ENCODE data around the gene MXRA8.

Gene MXRA8

GRCh38 chr1:1358433-1359271 is at the start of gene MXRA8:
Gene MXRA8 (minus strand): TSS chr1:1358555. CDS start chr1:1358504, 51 bp downstream.
- Histone ChIP-seq H4K20me1 (ENCODE audit: low read depth, low read length) (no peaks in the 10 kb centered on the region), H2AFZ (ENCODE audit: low read depth, low read length, severe bottlenecking) (no peak within 1 kb of the TSS), H3K9me2 (replicated peaks; ENCODE audit: insufficient read depth, low read length) (no peaks in the 10 kb centered on the region), H3K27ac (ENCODE audit: low read depth, low read length) (no peak within 1 kb of the TSS), H3K36me3 (ENCODE audit: low read length) (no peaks in the 10 kb centered on the region), H3K27me3 (ENCODE audit: low read length) (no peaks in the 10 kb centered on the region), H3F3A (ENCODE audit: insufficient read depth) (no peaks in the 10 kb centered on the region), H3K4me3 (ENCODE audit: insufficient read depth, low read length, poor library complexity, severe bottlenecking) (no peak within 1 kb of the TSS), H3K4me2 (ENCODE audit: low read depth, low read length, poor library complexity, severe bottlenecking) (no peak within 1 kb of the TSS), H3K9ac (ENCODE audit: low read length) (no peak within 1 kb of the TSS), H3K79me2 (ENCODE audit: insufficient read depth, low read length) (no peaks in the 10 kb centered on the region), H3K9me3 (ENCODE audit: insufficient read depth, low read length) (no peaks in the 10 kb centered on the region)
- TF ChIP-seq CTCF (IDR thresholded peaks at IDR 0.05; ENCODE audit: insufficient read depth, low read length, poor library complexity, severe bottlenecking) (no peak), EZH2phosphoT487 (conservative IDR thresholded peaks at IDR 0.05; ENCODE audit: low read length) (no peak)

- Histone ChIP-seq H4K20me1 (ENCODE audit: low read depth, low read length) (0 out of 2 replicates have a peak, but pooled peaks cover 7% of the 10 kb centered on the region), H2AFZ (ENCODE audit: low read depth, low read length, severe bottlenecking) (no peak overlapping the region), H3K36me3 (ENCODE audit: low read length) (peaks cover 11% of the 10 kb centered on the region; the same call in 1 of the 2 replicates), H3K27ac (ENCODE audit: low read depth, low read length) (no peak overlapping the region; the same call in 1 of the 2 replicates), H3K9me2 (replicated peaks; ENCODE audit: insufficient read depth, low read length) (no peaks in the 10 kb centered on the region), H3K9me3 (ENCODE audit: insufficient read depth, low read length) (no peaks in the 10 kb centered on the region), H3K4me2 (ENCODE audit: low read depth, low read length, poor library complexity, severe bottlenecking) (peak overlapping the region; percentile 57), H3F3A (ENCODE audit: insufficient read depth) (peaks cover 13% of the 10 kb centered on the region), H3K9ac (ENCODE audit: low read length) (peak overlapping the region; percentile 99), H3K4me3 (ENCODE audit: insufficient read depth, low read length, poor library complexity, severe bottlenecking) (peak overlapping the region; percentile 97), H3K27me3 (ENCODE audit: low read length) (no peaks in the 10 kb centered on the region), H3K79me2 (ENCODE audit: insufficient read depth, low read length) (peaks cover 44% of the 10 kb centered on the region)
- TF ChIP-seq CTCF (IDR thresholded peaks at IDR 0.05; ENCODE audit: insufficient read depth, low read length, poor library complexity, severe bottlenecking) (no peak), EZH2phosphoT487 (conservative IDR thresholded peaks at IDR 0.05; ENCODE audit: low read length) (no peak)
Observed at GRCh38 chr1:1407636-1408318, 49.4 kb upstream of the MXRA8 start.

- no peaks in the 10 kb centered on the region for H3K9me3 ChIP-seq (ENCODE audit: insufficient read depth, low read length)
- 0 out of 2 replicates have a peak, but pooled peaks cover 7% of the 10 kb centered on the region for H4K20me1 ChIP-seq (ENCODE audit: low read depth, low read length)
- peak within 1 kb of the TSS; percentile 91 for H3K4me2 ChIP-seq (ENCODE audit: low read depth, low read length, poor library complexity, severe bottlenecking)
- peaks cover 19% of the 10 kb centered on the region for H3F3A ChIP-seq (ENCODE audit: insufficient read depth)
- H3K27ac ChIP-seq (ENCODE audit: low read depth, low read length) = peak within 1 kb of the TSS; percentile 54
- H3K4me3 ChIP-seq (ENCODE audit: insufficient read depth, low read length, poor library complexity, severe bottlenecking) = peak within 1 kb of the TSS; percentile 97
- TF ChIP-seq CTCF (IDR thresholded peaks at IDR 0.05; ENCODE audit: insufficient read depth, low read length, poor library complexity, severe bottlenecking) (no peak), EZH2phosphoT487 (conservative IDR thresholded peaks at IDR 0.05; ENCODE audit: low read length) (no peak)
- no peaks in the 10 kb centered on the region for H3K27me3 ChIP-seq (ENCODE audit: low read length)
- H3K79me2 ChIP-seq (ENCODE audit: insufficient read depth, low read length) = peaks cover 44% of the 10 kb centered on the region
- H3K9ac ChIP-seq (ENCODE audit: low read length) = peak within 1 kb of the TSS; percentile 99
- peaks cover 11% of the 10 kb centered on the region; the same call in 1 of the 2 replicates for H3K36me3 ChIP-seq (ENCODE audit: low read length)
- peak within 1 kb of the TSS; percentile 89 for H2AFZ ChIP-seq (ENCODE audit: low read depth, low read length, severe bottlenecking)
- no peaks in the 10 kb centered on the region for H3K9me2 ChIP-seq (replicated peaks; ENCODE audit: insufficient read depth, low read length)
Observed at GRCh38 chr1:1406821-1407635, 48.7 kb upstream of the MXRA8 start, which contains the start of gene MRPL20. Gene MRPL20 (minus strand): TSS chr1:1407293. CDS start chr1:1407217, 76 bp downstream.
